GM19099 (cell line): ENCODE measurements around the gene TNFAIP1.

ENCODE experiments used
- POLR2A ChIP-seq: IDR thresholded peaks from 3 replicates; pipeline ENCODE4 v1.6.1; 2011; ENCODE audit warnings: low read depth; ENCODE audit not compliant: insufficient read length; ENCODE audit errors: extremely low read depth

The TNFAIP1 gene

DNA sequence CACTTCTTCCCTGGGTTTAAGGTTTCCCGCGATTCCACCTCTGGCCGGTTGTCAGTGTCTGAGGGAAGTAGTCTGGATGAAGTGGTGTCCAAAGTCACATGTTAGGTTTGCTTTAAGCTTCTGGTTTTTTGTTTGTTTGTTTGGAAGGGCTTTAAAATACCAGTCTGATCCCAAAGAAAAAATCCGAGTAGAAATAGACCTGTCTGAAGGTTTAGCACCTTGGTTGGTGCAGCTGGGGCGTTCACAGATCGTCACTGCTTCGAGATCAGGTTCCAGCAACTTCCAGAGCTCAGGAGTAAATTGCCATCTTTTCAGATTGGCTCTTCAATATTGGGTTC, 16.0 kb upstream of the TNFAIP1 start:
- no peak for TF ChIP-seq POLR2A

DNA sequence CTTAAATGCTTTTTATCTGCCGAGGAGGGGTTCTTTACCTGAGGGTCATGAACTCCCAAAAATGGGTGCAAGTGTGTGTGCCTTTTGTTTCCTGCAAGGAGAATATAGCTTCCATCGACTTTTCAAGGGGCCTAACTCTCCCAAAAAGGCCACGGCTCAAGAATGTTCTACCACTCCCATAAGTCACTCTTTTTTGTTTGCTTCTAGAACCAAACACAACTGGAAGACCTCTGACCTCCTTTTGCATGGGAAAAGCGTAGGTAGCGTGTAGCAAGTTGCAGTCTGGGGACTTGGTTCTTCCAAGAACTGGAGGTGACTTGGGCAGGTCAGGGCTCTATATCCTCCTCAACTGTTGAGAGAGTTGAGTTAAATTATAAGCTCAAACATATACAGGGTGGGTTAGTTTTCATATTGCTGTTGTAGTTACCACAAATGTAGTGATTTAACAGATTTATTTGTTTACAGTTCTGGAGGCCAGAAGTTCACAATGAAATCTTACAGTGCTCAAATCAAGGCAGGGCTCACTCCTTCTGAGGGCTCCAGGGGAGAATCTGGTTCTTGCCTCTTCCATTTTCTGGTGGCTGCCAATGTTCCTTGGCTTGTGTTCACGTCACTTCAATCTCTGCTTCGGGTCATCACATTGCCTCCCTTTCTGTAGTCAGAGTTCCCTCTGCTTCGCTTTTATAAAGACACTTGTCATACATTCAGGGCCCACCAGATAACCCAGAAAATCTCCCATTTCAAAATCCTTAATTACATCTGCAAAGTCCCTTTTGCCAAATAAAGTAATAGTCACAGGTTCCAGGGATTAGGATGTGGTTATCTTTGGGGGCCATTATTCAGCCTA, 15.1 kb upstream of the TNFAIP1 start:
- no peak for TF ChIP-seq POLR2A

DNA sequence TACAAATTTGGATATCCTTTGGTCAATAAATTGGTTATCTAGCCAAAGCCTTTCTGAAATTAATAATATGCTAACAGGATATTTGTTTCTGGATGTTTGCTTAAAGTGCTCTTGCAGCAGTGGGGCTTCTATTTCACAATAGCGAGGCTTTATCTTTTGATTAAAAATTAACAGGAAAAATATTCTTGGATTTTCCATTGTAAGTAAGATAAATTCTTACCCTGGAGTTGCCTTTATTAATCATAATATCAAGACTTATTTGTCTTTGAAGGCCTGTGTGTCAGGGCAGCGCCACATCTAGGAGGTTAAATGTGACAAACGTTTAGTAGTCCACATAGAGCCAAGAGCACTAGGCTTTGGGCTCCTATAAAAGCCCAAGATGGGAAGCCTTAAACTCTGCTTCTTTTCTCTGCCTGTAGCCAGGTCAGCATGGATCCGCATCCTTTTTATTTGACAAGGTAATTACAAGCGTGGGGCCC, 11.3 kb upstream of the TNFAIP1 start:
- TF ChIP-seq POLR2A: no peak

DNA sequence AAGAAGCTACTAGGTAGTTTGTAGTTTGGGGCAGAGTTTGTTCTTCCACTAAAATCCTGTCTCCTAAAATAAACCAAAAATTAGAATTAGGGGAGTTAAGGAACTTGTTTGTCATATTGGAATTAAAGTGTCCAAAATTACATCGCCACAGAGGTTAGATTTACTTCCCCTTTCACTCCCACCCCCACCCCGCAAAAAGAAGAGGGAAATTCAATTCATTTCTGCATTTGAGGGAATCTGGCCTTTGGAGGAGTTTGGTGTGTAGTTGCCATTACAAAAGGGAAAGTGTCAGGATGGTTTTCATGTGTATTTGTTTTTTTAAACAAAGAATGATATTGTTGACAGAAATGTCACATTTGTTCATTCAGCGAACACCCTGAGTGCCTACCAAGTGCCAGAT, 10.8 kb upstream of the TNFAIP1 start:
- TF ChIP-seq POLR2A: no peak

DNA sequence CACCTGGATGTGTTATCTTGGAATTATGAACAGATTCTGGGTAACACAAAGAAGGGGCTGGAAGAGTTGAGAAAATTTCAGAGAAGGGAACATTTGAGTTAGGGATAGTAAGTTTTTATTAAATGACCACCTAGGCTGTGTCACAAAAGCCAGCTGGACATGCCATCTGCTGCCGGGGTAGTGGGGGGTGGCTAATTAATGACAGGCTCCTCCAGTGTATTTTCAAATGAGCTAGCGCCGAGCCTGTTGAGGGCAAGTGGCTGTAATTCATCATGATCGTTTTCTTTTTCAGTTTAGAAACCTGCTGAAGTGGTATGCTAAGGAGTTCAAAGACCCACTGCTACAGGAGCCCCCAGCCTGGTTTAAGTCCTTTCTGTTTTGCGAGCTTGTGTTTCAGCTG, 10.3 kb upstream of the TNFAIP1 start:
- no peak for TF ChIP-seq POLR2A

DNA sequence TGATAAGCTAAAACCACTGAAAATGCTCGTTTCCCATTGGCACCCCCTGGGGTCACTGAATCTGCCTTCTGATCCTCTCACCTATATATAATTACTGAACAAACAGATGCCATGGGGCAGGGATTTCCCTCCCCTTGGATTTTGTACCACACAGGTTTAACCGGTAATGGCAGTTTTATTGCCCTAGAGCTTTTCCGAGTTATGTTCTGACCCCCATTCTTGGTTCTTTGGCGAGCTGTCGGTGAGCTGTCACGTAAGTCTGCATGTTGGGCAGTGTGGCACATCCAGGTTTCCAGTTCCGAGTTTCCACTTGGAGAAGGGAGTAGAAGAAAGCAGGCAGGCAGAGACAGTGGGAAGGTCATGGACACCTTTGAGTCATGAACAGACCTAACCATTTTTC, 9.4 kb upstream of the TNFAIP1 start:
- TF ChIP-seq POLR2A: no peak

DNA sequence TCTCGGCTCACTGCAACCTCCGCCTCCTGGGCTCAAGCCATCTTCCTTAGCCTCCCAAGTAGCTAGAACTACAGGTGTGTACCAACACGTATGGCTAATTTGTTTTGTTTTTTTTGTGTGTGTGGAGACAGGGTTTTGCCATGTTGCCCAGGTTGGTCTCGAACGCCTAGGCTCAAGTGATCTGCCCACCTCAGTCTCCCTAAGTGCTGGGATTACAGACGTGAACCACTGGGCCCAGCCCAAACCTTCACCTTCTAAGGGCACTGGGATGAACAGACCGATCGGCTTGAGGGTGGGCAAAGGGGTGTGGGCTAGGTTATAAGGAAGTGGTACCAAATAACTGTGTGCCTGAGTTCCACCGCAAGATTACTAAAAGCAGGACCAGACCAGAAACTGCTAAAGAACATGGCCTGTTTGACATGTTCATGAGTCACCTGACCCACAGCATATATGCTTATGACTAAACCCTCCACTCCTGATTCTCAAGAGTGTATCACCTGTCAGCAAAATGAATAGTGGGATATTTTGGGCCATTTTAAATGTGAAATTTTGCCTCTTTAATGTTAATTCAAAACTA, 8.4 kb upstream of the TNFAIP1 start:
- TF ChIP-seq POLR2A: no peak

DNA sequence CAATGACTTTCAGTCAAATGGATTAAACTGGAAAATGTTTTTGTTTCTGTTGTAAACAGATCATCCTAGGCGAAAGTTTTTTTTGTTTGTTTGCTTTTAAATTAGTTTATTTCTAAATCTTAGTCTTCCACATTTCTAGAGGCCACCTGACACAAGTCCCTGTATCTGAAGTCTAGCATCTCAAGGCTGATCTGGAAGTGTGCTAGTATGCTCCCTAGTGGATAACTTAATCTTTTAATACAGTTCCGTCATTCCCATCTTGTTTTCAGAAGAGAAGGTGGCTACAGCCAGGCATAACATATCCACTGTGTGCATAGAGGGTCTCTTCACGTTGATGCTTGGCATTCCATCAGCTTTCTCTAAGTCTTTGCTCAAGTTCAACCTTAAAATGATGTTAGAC, 7.9 kb upstream of the TNFAIP1 start:
- TF ChIP-seq POLR2A: no peak

DNA sequence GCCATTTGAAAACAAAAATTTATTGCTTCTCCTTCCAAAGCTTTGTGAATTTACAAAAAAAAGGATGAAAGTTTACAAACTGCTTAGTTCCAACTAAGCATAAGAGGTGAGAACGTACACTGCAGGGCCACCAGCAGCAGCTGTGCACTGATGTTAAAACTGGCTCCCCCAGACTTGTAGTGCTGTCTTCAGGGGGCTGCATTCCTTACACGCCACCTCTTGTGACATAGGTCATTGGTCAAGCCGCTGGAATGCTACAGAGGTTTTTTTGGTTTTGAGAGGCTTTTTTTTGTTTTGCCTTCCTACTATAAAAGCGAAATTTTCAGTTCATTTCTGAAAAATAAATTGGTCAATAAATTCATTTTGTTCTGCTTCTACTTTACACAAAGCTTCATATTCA, 7.2 kb upstream of the TNFAIP1 start:
- TF ChIP-seq POLR2A: no peak

DNA sequence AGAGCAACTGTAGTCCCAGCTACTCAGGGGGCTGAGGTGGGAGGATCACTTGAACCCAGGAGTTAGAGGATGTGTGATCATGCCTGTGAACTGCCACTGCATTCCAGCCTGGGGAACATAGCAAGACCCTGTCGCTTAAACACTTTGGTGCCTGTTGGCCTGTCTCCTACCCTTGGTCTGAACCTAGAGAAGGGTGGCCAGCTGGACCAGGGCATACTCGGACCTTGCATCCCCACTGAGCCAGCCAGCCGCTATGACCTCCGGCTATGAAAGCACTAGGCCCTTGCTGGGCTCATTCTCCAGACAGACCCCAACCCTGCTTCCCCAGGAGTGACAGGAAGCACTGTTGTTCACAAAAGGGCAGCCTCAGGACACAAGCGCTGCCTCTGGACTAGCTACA, 4.9 kb upstream of the TNFAIP1 start:
- no peak for TF ChIP-seq POLR2A

DNA sequence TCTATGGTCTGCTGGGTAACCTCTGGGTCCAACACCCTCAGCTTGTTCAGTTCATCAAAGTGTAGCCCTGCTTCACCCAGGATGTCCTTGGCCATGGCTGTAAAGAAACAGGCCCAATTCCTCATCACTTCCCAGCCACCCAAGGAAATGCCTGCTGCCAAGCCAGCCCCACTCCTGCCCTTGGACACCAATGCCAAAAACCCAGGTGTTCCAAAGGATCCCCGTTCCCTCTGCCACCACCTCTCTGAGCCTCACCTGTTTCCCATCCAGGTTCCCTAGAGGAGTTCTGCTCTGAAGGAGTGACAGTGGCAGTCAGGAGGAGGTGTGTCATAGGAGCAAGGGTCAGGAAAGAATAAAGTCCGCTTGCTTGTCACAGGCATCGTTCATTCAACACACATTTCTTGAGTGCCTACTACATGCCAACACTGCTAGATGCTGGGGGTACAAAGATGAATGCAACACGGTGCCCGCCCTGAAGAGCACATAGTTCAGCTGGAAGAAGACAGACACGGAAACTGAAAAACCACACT, 3.6 kb upstream of the TNFAIP1 start:
- TF ChIP-seq POLR2A: no peak

DNA sequence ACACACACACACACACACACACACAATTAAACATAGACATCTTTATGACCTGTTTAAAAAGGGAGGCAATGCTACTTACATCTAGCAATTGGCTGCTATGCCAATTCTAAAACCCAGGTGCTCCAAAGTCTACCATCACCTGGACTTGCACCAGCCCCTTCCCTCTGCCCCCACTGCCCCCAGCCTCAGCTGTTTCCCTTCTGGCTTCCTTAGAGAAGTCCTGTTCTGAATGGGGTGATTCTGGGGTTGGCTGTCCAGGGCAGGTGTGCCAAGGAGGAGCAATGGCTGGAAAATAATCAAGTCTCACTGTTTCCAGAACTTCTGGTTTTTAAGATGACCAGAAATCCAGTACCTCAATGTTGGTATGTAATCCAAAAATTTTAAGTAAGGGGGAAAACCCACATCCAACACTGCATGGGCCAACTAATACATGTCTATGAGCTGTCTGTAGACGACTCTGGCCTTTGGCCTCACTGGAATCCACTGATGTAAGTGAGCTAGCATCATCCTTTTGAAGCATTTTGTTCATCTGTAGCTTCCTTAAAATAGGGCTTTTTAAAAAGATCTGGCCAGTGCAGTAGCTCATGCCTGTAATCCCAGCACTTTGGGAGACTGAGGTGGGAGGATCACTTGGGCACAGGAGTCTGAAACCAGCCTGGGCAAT, 2.3 kb upstream of the TNFAIP1 start:
- TF ChIP-seq POLR2A: no peak

DNA sequence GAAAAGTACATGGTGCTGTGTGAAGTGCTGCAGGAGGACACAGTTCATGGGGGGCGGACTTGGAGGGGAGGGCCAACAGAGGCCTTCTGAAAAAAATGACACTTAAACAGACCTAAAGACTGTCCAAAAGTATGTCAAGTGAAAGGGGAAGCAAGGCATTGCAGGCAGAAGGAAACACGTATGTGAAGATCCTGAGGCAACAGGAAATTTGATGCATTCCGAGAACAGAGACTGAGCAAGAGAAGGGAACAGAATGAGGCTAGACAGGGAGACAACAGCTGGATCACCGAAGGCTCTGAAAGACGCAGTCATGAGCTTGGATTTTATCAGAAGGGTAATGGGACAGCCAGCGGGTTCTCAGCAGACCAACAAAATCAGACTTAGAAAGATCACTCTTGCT, 1.4 kb upstream of the TNFAIP1 start:
- TF ChIP-seq POLR2A: no peak

DNA sequence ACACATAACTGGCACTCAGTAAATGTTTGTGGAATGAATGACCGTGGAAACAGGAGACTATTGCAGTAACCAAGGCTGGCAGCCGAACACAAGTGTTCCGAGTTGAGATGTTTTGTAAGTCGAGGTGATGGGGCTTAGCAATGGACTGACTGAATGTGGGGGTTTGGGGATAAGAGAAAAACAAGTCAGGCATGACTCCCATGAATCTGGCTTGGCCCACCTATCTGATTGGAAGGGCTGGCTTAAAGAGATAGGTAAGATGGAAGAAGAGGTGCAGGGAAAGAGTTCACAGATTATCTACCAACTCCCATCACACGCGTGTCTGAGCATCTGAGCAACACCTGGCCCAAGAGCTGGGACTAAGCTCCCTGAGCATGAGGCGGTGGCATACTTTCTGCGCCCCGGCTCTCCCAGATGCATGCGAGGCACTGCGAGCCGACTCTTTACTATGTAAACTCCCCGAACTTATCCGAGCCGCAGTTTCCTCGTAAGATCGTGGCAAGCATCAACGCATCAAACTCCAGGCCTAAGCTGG, 828 bp upstream of the TNFAIP1 start:
- TF ChIP-seq POLR2A: no peak
